Esophagus (tissue), 2 donors: ENCODE data around the gene GNAZ. TPM values are rescaled to one million over a fixed set of nuclear protein-coding genes. Genes with fewer than 3 reads are reported as not detected.

ENCODE experiments used
- H3K27ac ChIP-seq, 2 donors: one replicate each; pipeline ENCODE4 v1.5.1; 2013; ENCODE audit warnings: low read depth in 2 of 2, mild to moderate bottlenecking in 2 of 2, inconsistent platforms in 1 of 2, low read length in 1 of 2, moderate library complexity in 1 of 2
- H3K27me3 ChIP-seq, 2 donors: one replicate each; pipeline ENCODE4 v1.6.1; 2013; ENCODE audit warnings: low read length in 2 of 2, control low read depth in 1 of 2, mild to moderate bottlenecking in 1 of 2; ENCODE audit not compliant: insufficient read depth in 2 of 2, control insufficient read depth in 1 of 2
- H3K36me3 ChIP-seq, 2 donors: one replicate each; pipeline ENCODE4 v1.6.1; 2013; ENCODE audit warnings: low read length in 1 of 2; ENCODE audit not compliant: control insufficient read depth in 2 of 2, insufficient read depth in 2 of 2
- H3K4me1 ChIP-seq, 2 donors: one replicate each; pipeline ENCODE4 v1.6.1; 2013; ENCODE audit warnings: low read length in 1 of 2; ENCODE audit not compliant: control insufficient read depth in 2 of 2, insufficient read depth in 2 of 2
- H3K4me3 ChIP-seq, 2 donors: one replicate each; pipeline ENCODE4 v1.5.1; 2013; ENCODE audit warnings: low read length in 2 of 2, mild to moderate bottlenecking in 2 of 2, low read depth in 1 of 2, moderate library complexity in 1 of 2
- H3K9me3 ChIP-seq, 2 donors: one replicate each; pipeline ENCODE4 v1.6.1; 2013; ENCODE audit warnings: mild to moderate bottlenecking in 2 of 2, low read depth in 1 of 2, low read length in 1 of 2, moderate library complexity in 1 of 2; ENCODE audit not compliant: control insufficient read depth in 2 of 2, insufficient read depth in 1 of 2
- WGBS, 2 donors: extraction: QIAGEN DNeasy Blood & Tissue Kit; methylation state at CpG; one replicate each; pipeline ENCODE4 v1.1.7; 2013; 5-methylcytosine and 5-hydroxymethylcytosine counted together
- polyA plus RNA-seq, 2 donors: library from polyadenylated mRNA; stranded (reverse); fragments of 200-250 nt; gene quantifications; one replicate each; pipeline ENCODE4 v1.2.3, GENCODE V29; 2013
- donor health status: healthy with polysubstance abuse.
- donor health status: Bipolar disorder and iron deficiency.

The GNAZ gene
- polyA plus RNA-seq, 2 donors: 0.83 to 1.6 TPM

DNA sequence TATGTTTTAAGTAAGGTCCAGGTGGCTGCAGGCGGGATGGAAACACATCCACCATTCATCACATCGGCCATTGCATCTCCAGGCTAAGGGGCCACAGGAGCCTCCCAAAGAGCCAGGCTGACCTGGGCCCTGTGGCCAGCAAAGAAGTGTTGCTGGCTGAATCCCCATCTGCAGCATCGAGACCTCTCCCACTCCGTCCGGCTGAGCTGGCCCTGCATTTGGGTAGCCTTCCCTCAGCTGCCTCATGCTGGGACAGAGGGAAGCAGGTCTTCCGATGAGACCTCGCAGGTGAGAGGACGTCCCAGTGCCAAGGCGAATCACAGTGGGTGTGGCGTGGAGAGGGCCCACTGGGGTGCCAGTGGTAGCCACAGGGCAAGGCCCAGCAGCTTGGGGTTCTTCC, 47.0 kb downstream of the GNAZ start:
- Histone ChIP-seq H3K4me1 (peaks cover 4% of the 10 kb centered on the region in 2 donors), H3K27ac (no peak overlapping the region), H3K27me3 (no peaks in the 10 kb centered on the region), H3K36me3 (no peaks in the 10 kb centered on the region), H3K9me3 (no peaks in the 10 kb centered on the region), H3K4me3 (no peak overlapping the region)
- WGBS, 2 donors: 92 to 94% methylated on average over 10 of the region's 10 CpGs

DNA sequence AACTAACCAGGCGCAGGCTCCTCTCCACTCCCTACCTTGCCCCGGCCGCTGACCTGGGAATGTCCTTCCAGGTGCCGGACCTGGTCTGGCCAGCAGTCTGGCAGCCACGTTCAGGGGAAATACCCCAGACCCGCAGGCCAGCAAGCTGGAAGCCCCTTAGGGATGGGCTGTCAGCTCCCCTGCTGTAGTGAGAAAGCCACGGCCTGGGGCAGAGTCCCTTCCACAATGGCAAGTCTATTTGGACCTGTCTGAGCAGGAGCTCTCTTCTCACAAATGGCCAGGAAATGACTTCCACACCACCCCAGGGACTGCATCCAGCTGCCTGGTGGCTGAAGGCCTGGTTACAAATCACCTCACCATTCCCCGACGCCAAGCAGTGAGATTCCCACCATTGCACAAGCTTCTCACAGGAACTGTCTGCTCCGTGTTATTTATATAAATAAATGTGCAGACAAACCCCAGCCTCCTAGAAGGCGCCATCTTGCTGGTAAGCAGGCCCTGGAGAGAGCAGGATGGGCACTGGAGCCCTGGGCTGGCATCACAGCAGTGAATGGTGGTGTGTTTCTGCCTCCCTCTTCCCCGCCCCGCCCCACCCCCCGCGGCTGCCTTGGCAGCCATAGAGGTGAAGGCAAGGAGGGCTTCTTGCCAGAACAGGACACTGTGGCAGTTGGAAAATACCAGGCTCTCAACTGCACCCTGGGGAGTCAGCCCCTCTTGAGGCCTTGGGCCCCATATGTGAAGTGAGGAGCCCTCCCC, 47.8 kb downstream of the GNAZ start:
- Histone ChIP-seq H3K36me3 (no peaks in the 10 kb centered on the region), H3K4me1 (peaks cover under 1 to 4% of the 10 kb centered on the region in 2 donors), H3K27ac (no peak overlapping the region), H3K4me3 (no peak overlapping the region), H3K27me3 (no peaks in the 10 kb centered on the region), H3K9me3 (no peaks in the 10 kb centered on the region)
- 74 to 79% methylated on average over 15 of the region's 15 CpGs for WGBS, 2 donors

DNA sequence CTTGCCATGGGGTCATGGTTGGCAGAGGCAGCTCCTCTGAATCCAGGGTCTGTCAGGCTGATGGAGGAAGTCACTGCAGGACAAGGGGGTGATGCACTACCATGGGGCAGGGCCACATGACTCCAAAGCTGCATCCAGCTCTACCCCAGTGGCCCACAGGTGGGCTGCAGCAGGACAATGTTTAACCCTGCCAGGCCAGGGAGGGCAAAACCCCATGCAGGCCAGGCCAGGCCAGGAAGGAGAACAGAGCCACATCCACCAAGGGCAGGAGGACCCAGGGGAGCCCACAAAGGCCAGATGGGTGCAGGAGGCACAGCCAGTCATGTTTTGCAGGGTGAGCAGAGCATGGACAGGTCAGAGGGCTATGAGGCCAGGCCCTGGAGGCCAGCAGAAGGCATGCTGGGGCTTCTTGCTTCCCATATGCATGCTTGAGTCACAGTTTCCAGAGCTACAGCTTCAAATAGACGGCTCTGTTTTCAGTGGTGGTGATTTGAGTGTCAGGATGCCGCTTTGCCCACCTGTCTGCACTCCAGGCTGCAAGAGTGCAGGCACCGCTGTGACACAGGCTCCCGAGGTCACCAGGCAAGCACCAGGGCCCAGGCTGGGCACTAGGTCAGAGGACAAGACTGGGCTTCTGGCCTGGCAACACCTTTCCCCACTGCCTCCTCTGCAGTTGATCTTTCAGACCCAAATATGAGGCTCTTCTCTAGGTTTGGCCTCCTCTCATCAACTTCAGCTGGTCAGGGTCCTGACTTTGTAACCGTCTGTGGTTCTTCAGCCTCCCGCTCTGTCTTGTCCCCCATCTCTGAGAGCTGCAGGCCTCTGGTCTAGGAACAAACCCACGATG, 48.6 kb downstream of the GNAZ start:
- Histone ChIP-seq H3K4me1 (peaks cover 0 to under 1% of the 10 kb centered on the region in 2 donors), H3K36me3 (no peaks in the 10 kb centered on the region), H3K27ac (no peak overlapping the region), H3K9me3 (no peaks in the 10 kb centered on the region), H3K27me3 (no peaks in the 10 kb centered on the region), H3K4me3 (no peak overlapping the region)
- 90 to 96% methylated on average over 7 of the region's 7 CpGs for WGBS, 2 donors

DNA sequence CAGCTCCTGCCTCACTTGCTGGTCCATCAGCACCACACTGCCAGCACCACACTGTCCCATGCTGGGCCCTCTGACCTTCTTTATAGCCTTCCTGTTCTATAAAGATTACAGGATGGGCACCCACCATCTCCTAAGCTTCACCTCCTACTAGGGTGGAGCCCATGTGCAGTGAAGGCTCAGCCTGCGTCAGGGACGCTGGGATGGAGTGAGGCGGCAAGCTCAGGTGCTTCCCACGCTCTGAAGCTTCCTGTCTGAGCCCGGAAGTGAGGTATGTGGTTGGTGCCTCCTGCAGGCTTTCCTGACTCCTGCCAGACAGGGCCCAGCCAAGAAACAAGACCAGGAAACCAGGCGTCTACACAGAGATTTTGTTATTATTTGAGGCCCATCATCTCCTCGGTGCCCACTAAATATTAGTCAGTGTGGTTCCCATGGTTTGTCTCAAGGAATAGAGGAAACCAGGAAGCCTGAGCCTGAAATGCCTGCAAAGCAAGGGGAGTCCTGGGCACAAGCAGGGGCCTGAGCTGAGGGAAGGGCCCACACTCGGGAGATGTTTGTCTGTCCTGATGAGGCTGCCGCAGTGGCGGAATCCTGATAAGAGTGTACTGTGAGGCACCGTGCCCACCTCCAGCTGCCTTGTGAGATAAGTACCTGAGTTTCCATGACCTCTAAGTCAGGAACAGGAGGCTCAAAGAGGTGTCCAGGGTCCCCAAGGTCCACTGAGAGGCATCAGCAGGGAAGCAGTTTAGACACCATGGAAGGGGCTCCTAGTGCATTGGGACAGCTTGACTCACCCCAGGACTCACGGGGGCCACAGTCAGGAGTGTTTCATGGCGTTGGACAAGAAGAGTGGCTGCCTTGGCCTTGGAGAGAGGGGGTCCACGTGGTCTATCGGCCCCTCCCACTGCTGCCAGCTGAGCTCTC, 49.4 kb downstream of the GNAZ start:
- Histone ChIP-seq H3K4me1 (no peaks in the 10 kb centered on the region), H3K27ac (no peak overlapping the region), H3K27me3 (no peaks in the 10 kb centered on the region), H3K36me3 (no peaks in the 10 kb centered on the region), H3K9me3 (no peaks in the 10 kb centered on the region), H3K4me3 (no peak overlapping the region)
- 78 to 82% methylated on average over 15 of the region's 15 CpGs for WGBS, 2 donors

DNA sequence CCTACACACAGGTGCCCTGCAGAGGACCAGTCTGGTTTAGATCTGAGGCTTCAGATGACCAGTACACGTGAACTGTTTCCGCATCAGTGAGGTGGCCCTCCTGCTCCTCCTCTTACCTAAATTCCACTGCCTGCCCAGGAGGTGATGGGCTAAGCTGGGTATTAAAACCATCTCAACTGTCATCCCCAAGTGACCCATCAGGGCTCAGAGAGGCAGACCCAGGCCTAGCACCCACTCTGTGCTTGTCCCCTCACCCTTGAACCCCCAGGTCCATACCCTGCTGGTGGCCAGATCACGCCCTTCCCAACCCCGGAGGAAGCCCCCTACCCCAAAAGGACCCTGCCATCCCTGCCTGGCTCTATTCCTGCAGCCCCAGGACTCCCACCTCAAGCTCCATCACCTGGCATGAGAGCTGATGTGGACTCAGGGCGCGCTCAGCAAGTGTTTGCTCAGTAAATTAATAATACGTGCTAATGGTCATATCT, 50.1 kb downstream of the GNAZ start:
- Histone ChIP-seq H3K4me3 (no peak overlapping the region), H3K27me3 (no peaks in the 10 kb centered on the region), H3K4me1 (no peaks in the 10 kb centered on the region), H3K36me3 (no peaks in the 10 kb centered on the region), H3K27ac (no peak overlapping the region), H3K9me3 (no peaks in the 10 kb centered on the region)
- 96 to 97% methylated on average over 7 of the region's 7 CpGs for WGBS, 2 donors

DNA sequence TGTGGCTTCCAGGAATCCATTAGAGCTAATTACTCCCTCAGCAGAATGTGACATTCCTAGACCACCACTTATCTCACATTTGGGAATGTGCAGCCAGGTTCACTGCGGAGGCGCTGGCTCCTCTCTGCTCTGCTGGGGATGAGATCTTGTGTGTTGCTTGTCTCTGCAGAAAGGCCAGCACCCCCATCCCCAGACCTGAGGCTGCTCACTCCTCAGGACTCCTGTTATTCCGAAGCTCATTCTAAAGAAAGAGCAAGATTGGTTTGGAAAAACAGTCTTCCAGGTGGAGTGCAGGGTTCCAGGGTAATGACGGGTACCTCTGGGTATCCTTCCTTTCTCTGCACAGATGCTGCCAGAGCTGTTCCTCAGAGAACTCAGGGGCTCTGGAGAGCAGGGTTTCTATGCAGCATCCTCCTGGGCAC, 50.7 kb downstream of the GNAZ start:
- no peak overlapping the region for H3K27ac ChIP-seq
- H3K27me3 ChIP-seq: no peaks in the 10 kb centered on the region
- no peaks in the 10 kb centered on the region for H3K4me1 ChIP-seq
- 92 to 96% methylated on average over 4 of the region's 4 CpGs for WGBS, 2 donors
- no peak overlapping the region for H3K4me3 ChIP-seq
- no peaks in the 10 kb centered on the region for H3K9me3 ChIP-seq
- no peaks in the 10 kb centered on the region for H3K36me3 ChIP-seq

DNA sequence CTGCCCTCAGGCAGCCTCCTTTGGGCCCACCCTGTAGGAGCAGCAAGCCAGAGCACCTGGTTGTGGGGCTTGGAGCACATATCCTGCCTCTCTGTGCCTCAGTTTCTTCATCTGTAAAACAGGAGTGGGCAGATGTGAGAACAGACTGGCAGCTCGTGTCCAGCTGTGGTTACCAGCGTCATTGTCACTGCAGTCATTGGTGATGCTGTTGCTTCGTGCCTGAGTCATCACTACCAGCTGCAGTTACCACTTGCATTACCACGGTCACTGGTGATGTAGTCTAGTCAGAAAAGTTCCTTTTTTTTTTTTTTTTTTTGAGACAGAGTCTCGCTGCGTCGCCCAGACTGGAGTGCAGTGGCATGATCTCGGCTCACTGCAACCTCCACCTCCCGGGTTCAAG, 51.1 kb downstream of the GNAZ start:
- Histone ChIP-seq H3K27me3 (no peaks in the 10 kb centered on the region), H3K27ac (no peak overlapping the region), H3K36me3 (no peaks in the 10 kb centered on the region), H3K4me3 (no peak overlapping the region), H3K4me1 (no peaks in the 10 kb centered on the region), H3K9me3 (no peaks in the 10 kb centered on the region)
- 82 to 84% methylated on average over 6 to 9 of the region's 9 CpGs for WGBS, 2 donors

DNA sequence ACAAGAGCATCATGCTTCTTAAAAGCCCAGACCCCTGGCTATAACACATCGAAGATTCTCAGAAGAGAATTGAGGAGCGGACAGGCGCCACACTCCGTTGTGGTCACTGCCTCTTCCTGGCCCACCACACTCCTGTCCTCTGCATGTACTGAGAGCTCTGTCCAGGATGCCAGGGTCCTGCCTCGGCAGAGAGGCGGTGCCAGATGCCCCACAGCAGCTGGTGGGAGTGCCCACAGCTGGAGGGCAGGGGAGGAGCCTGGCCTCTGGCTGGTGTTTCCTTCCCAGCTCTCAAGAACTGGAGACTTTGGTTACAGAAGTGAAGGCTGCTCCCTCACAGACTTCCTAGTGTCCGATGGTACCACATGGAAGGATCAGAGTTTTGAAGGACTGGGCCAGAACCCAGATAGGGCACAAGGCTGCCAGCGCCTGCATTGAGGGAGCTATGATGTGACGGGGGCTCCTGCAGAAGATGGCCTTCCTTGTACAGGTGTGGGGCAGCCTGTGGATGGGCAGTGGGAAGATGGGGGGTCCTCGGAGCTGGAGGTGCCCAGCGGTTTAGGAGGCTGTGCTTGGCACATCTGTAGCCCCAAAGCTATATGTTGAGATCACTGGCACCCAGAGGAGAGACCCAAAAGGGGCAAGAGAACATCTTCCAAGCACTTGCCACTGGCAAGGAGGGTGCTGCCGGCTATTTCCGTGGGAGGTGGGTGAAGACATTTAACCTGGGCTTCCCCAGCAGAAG, 52.1 kb downstream of the GNAZ start:
- H3K27ac ChIP-seq: no peak overlapping the region
- no peaks in the 10 kb centered on the region for H3K9me3 ChIP-seq
- no peaks in the 10 kb centered on the region for H3K27me3 ChIP-seq
- H3K4me1 ChIP-seq: no peaks in the 10 kb centered on the region
- no peaks in the 10 kb centered on the region for H3K36me3 ChIP-seq
- 78 to 80% methylated on average over 13 of the region's 13 CpGs for WGBS, 2 donors
- no peak overlapping the region for H3K4me3 ChIP-seq
